Tibial nerve (tissue), 4 donors: ENCODE measurements around the gene PRSS38. TPM values are rescaled to one million over a fixed set of nuclear protein-coding genes. Genes with fewer than 3 reads are reported as not detected.

Experiments
- DNase-seq, 2 donors: peaks; one replicate each; pipeline ENCODE4 v3.0.0-alpha.2; 2019; ENCODE audit warnings: low spot score in 2 of 2
- H3K27ac ChIP-seq, 4 donors: fragments of 200-600 bp; sonication (generic) in 3 of 4; one replicate each; pipeline ENCODE4 v1.5.1; 2017 to 2019; ENCODE audit warnings: mild to moderate bottlenecking in 1 of 4
- H3K27me3 ChIP-seq, 2 donors: fragments of 200-600 bp; sonication (generic) in 1 of 2; one replicate each; pipeline versions ENCODE4 v1.5.1 to v1.6.0; 2017 to 2019
- H3K36me3 ChIP-seq, 3 donors: fragments of 200-600 bp; sonication (generic); one replicate each; pipeline ENCODE4 v1.5.1; 2018 to 2019
- H3K4me1 ChIP-seq, 4 donors: fragments of 200-600 bp; sonication (generic) in 3 of 4; one replicate each; pipeline ENCODE4 v1.5.1; 2017 to 2019
- H3K4me3 ChIP-seq, 4 donors: fragments of 200-600 bp; sonication (generic) in 3 of 4; one replicate each; pipeline ENCODE4 v1.5.1; 2017 to 2019; ENCODE audit warnings: mild to moderate bottlenecking in 1 of 4, moderate library complexity in 1 of 4
- H3K9me3 ChIP-seq, 4 donors: fragments of 200-600 bp; sonication (generic) in 3 of 4; one replicate each; pipeline ENCODE4 v1.5.1; 2017 to 2019
- CTCF ChIP-seq, 5 experiments: fragments of 200-600 bp in 3 of 5; fragments of 450-650 bp in 2 of 5; sonication (generic) in 3 of 5; IDR thresholded peaks; one replicate each; pipeline ENCODE4 v1.5.1; 2016 to 2019; ENCODE audit warnings: antibody characterized with exemption in 5 of 5, mild to moderate bottlenecking in 3 of 5, moderate library complexity in 2 of 5
- EP300 ChIP-seq, 2 donors: sonication (generic); formaldehyde crosslinking; IDR thresholded peaks; one replicate each; pipeline ENCODE4 v1.6.1; 2017; ENCODE audit warnings: antibody characterized with exemption in 2 of 2, mild to moderate bottlenecking in 1 of 2
- POLR2A ChIP-seq, 2 donors: fragments of 450-650 bp; IDR thresholded peaks; one replicate each; pipeline ENCODE4 v1.6.1; 2017; ENCODE audit warnings: antibody characterized with exemption in 2 of 2, mild to moderate bottlenecking in 2 of 2, moderate library complexity in 2 of 2
- WGBS, 2 donors: methylation state at CpG; one replicate each; pipeline ENCODE4 v1.1.5; 2018; 5-methylcytosine and 5-hydroxymethylcytosine counted together
- total RNA-seq, 4 donors: library from RNA; depleted of rRNA; stranded (reverse); fragments of >200 nt; gene quantifications; one replicate each; pipeline ENCODE4 v1.1.0, GENCODE V29; 2016

The PRSS38 gene
- total RNA-seq, 4 donors from 2014 or later, result not detected

DNA sequence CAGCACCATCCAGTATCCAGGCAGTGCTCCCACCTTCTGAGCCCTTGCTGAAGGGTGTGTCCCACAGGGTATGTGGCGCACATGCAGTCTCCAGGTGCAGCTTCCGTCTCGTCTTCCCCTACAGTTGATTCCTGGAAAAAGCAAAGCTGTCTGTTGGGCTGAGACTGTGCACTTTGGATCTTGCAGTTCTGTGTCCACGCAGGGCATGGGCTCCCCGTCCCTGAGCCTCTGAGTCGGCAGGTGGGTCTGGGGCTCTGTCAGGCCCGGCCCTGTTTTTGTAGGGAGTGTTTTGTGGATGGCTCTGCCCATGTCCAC is 47.4 kb upstream of the PRSS38 start:
- Histone ChIP-seq H3K4me3 (no peak overlapping the region), H3K27me3 (no peaks in the 10 kb centered on the region), H3K9me3 (no peaks in the 10 kb centered on the region), H3K27ac (no peak overlapping the region), H3K36me3 (peaks cover 0 to 88% (median 0%) of the 10 kb centered on the region in 3 donors), H3K4me1 (peaks cover 0 to 8% (median 3%) of the 10 kb centered on the region in 4 donors)
- no peak for DNase-seq
- WGBS, 2 donors, result 91 to 97% methylated on average over 7 of the region's 7 CpGs
- no peak for TF ChIP-seq EP300 (IDR thresholded peaks at IDR 0.05)
- TF ChIP-seq POLR2A (IDR thresholded peaks at IDR 0.05), result no peak
- TF ChIP-seq CTCF (IDR thresholded peaks at IDR 0.05), result no peak

GRCh38 chr1:227768640-227769039 is 46.8 kb upstream of the PRSS38 start:
- TF ChIP-seq CTCF (IDR thresholded peaks at IDR 0.05), result no peak
- TF ChIP-seq EP300 (IDR thresholded peaks at IDR 0.05), result no peak
- TF ChIP-seq POLR2A (IDR thresholded peaks at IDR 0.05), result no peak
- no peak for DNase-seq
- Histone ChIP-seq H3K27me3 (no peaks in the 10 kb centered on the region), H3K27ac (no peak overlapping the region), H3K36me3 (peaks cover 0 to 90% (median 0%) of the 10 kb centered on the region in 3 donors), H3K4me3 (no peak overlapping the region), H3K4me1 (peaks cover 0 to 2% (median 0%) of the 10 kb centered on the region in 4 donors), H3K9me3 (no peaks in the 10 kb centered on the region)
- WGBS, 2 donors, result 86 to 93% methylated on average over 6 of the region's 6 CpGs

- Histone ChIP-seq H3K27ac (no peak overlapping the region), H3K36me3 (peaks cover 0 to 90% (median 0%) of the 10 kb centered on the region in 3 donors), H3K4me3 (no peak overlapping the region), H3K9me3 (no peaks in the 10 kb centered on the region), H3K27me3 (no peaks in the 10 kb centered on the region), H3K4me1 (no peaks in the 10 kb centered on the region)
- no peak for DNase-seq
- TF ChIP-seq POLR2A (IDR thresholded peaks at IDR 0.05) (no peak), CTCF (IDR thresholded peaks at IDR 0.05) (no peak), EP300 (IDR thresholded peaks at IDR 0.05) (no peak)
- 84 to 90% methylated on average over 19 to 20 of the region's 20 CpGs for WGBS, 2 donors
Measured at GRCh38 chr1:227769047-227769935, 46.2 kb upstream of the PRSS38 start.

- no peak overlapping the region for H3K4me3 ChIP-seq
- WGBS, 2 donors, result 86% methylated on average over 11 to 12 of the region's 15 CpGs
- H3K9me3 ChIP-seq, result no peaks in the 10 kb centered on the region
- no peak for TF ChIP-seq POLR2A (IDR thresholded peaks at IDR 0.05)
- no peak for TF ChIP-seq EP300 (IDR thresholded peaks at IDR 0.05)
- no peak for TF ChIP-seq CTCF (IDR thresholded peaks at IDR 0.05)
- H3K36me3 ChIP-seq, result peaks cover 0 to 92% (median 0%) of the 10 kb centered on the region in 3 donors
- no peak overlapping the region for H3K27ac ChIP-seq
- H3K27me3 ChIP-seq, result no peaks in the 10 kb centered on the region
- DNase-seq, result no peak
- peaks cover 0 to 3% (median 0%) of the 10 kb centered on the region in 4 donors for H3K4me1 ChIP-seq
Measured at GRCh38 chr1:227769936-227770494, 45.5 kb upstream of the PRSS38 start.

GRCh38 chr1:227770812-227771211 is 44.7 kb upstream of the PRSS38 start:
- H3K27me3 ChIP-seq, result no peaks in the 10 kb centered on the region
- TF ChIP-seq POLR2A (IDR thresholded peaks at IDR 0.05) (no peak), EP300 (IDR thresholded peaks at IDR 0.05) (no peak), CTCF (IDR thresholded peaks at IDR 0.05) (no peak)

More at GRCh38 chr1:227770812-227771211, 44.7 kb upstream of the PRSS38 start:
- 94 to 95% methylated on average over 7 to 11 of the region's 13 CpGs for WGBS, 2 donors
- no peak for DNase-seq
- Histone ChIP-seq H3K4me1 (peaks cover 0 to 3% (median 0%) of the 10 kb centered on the region in 4 donors), H3K9me3 (no peaks in the 10 kb centered on the region), H3K27ac (no peak overlapping the region), H3K36me3 (peaks cover 0 to 94% (median 0%) of the 10 kb centered on the region in 3 donors), H3K4me3 (no peak overlapping the region)
